Measurements from ENCODE around the gene OR2L8.
A peak's percentile ranks its signal among the peaks of the same experiment; 100 is the strongest.

The OR2L8 gene, protein sequence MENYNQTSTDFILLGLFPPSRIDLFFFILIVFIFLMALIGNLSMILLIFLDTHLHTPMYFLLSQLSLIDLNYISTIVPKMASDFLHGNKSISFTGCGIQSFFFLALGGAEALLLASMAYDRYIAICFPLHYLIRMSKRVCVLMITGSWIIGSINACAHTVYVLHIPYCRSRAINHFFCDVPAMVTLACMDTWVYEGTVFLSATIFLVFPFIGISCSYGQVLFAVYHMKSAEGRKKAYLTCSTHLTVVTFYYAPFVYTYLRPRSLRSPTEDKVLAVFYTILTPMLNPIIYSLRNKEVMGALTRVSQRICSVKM

DNA sequence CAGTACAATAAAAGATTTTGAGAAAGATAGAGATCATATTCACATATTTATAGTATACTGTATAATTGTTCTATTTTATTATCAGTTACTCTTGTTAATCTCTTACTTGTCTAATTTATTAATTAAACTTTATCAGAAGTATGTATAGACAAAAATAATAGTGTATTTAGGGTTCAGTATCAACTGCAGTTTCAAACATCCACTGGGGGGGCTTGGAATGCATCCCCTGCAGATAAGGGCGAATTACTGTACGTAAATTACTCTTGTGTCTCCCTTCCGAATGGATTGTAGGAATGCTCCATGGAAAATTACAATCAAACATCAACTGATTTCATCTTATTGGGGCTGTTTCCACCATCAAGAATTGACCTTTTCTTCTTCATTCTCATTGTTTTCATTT lies at the start of gene OR2L8:
Gene OR2L8, plus strand, starts transcription at position 301 of the 400 bp plus-strand sequence. Its CDS starts 0 bp downstream, at position 301.
- DNase-seq (ENCODE audit: low spot score), result no peak

DNA sequence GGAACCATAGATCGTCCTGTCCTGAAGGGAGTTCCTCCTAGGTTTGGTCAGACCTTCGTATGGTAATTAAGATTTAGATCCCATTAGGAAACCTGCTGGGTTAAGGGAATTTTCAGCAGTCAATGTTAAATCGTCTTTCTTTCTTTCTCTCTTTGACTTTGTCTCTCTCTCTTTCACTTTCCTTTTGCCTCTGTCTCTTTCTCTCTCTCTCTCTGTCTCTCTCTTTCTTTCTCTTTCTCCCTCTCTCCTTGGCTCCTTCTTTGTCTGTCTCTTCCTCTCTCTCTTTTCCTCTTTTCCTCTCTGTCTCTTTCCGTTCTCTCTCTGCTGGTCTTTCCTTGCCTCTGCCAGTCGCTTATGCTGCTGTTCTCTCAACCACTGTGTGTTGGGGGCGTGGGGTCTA lies 44.5 kb upstream of the OR2L8 start:
- no peak for DNase-seq (ENCODE audit: low spot score)

DNA sequence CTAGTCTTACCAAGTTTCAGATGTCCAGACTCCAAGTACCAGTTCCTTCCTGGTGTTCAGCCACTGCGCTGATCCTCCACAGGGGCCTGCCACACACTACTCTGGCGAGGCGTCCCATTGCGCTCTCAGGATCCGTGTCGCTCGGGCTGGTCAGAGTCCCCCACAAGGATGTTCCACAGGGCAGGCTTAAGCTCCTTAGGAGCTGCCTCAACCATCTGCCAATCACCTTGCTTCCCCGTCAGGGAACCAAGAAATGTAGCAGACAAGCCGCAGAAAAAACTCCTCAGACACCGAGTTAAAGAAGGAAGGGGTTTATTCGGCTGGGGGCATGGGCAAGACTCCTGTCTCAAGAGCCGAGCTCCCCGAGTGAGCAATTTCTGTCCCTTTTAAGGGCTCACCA lies 43.5 kb upstream of the OR2L8 start:
- no peak for DNase-seq (ENCODE audit: low spot score)

DNA sequence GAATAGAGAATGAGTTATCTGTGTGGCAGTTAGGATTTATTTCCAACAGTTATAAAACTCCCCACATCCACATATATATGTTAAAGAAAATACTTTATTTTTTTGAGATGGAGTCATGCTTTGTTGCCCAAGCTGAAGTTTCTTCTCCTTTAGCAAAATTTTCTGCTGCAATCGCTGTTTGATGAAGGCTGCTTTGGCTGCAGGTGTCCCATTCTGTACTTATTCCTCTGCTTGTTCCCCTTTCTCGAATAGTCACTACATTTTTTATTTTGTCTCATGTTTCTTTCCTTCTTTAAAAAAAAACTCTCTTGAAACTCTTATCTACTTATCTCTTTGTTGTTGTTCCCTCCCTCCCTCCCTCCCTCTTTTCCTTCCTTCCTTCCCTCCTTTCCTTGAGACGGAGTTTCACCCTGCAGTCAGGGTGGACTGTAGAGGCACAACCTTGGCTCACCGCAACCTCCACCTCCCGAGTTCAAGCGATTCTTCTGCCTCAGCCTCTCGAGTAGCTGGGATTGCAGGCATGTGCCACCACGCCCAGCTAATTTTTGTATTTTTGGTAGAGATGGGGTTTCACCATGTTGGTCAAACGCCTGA lies 42.7 kb upstream of the OR2L8 start:
- DNase-seq (ENCODE audit: low spot score), result no peak

DNA sequence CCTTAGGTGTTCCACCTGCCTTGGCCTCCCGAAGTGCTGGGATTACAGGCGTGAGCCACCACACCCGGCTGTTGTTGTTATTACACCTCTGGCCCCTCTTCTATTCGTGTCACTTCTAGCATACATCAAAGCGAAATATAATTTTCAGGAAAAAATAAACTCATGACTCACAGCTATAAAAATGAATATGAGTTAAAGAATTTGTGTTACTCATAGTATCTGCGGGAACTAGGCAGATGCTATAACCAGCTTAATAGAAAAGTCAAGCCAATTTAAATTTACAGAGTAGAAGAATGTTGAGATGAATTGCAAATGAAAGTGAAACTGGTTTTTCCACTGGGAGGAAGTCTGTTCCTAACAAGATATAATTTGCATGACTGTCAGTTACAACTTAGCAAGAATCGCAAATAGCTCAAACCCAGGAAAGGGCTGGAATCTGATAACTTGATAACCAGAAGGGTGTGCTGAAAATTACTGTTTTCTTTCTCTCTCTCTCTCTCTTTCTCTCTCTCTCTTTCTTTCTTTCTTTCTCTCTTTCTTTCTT lies 42.1 kb upstream of the OR2L8 start:
- peak; percentile 5 for DNase-seq (ENCODE audit: low spot score)

DNA sequence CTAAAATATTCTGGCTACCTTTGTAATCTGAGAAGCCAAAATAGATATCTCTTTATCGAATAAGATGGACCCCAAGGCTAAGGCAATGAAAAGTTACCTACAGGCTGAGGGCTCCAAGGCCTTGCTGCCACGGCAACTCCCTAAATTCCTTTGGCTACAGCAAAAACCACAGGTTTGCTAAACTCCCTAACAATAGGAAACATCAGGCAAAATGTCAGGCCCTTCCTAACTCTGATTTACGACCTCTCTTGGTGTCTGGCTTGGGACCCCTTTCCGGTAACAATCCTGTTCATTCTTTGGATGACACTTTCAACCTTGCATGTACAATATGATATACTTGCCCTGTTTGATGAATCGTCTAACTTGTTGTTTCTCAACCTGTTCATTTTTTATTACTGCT lies 39.9 kb upstream of the OR2L8 start:
- no peak for DNase-seq (ENCODE audit: low spot score)

DNA sequence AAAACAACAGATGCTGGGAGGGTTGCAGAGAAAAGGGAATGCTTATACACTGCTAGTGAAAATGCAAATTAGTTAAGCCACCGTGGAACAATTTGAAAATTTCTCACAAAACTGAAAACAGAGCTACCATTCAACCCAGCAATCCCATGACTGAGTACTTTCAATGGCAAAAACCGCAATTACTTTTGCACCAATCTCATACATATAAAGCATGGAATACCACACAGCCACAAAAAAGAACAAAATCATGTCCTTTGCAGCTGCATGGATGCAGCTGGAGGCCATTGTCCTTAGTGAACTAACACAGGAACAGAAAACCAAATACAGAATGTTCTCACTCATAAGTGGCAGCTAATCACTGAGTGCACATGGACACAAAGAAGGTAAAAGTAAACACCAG lies 34.9 kb upstream of the OR2L8 start:
- no peak for DNase-seq (ENCODE audit: low spot score)

DNA sequence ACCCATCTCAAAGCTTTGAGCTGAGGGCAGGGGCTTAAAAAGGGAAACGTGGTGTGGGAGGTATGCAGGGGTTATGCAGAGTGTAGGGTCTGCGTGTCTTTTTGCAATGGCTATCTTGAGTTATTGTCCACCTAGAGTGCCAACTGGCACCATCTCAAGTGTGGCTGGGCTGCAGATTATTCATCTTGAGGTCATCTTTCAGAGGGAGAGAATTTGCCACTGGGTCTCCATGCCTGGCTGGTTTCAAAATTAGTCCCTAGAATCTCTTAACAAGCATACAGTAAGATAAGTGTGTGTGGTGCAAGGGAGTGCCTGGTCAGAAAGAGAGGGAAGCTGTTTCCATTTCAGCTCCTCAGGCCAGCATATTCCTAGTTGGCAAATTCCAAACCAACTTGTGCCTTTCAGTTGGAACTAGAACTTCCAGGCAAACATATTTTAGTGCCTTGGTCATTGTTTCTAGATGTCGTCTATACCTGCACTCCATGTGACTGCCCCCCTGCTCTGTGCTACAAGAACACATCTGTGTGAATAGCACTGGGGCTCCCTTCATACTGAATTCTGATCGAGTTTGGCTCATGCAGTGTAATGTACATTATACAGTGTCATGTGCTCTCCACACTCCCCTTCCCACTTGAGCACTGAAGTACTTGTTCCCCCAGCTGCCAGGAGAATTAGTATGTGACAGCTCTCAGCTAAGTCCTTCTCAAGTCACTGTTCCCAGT lies 33.6 kb upstream of the OR2L8 start:
- no peak for DNase-seq (ENCODE audit: low spot score)

DNA sequence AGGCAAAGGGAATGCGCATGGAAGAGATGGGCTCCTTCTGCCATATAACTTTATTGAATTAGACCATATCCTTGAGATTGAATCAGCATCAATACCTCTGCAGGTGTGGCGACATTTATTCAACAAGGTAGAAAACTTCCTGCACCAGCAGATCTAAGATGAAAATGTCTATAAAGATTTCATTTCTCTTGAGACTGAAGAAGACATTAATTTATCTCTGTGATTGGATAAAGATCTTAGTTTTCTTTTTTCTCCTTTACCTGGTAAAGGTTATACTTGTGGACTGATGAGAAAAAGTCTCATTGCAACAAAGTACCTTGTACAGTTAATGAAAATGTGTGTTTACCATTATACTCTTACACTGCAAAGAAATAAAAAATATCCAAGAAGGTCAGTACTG lies 28.7 kb upstream of the OR2L8 start, which contains the start of gene OR2T8:
Gene OR2T8, plus strand, starts transcription at position 301 of the 400 bp plus-strand sequence. CDS start 766 bp downstream, outside the sequence.
- no peak for DNase-seq (ENCODE audit: low spot score)

DNA sequence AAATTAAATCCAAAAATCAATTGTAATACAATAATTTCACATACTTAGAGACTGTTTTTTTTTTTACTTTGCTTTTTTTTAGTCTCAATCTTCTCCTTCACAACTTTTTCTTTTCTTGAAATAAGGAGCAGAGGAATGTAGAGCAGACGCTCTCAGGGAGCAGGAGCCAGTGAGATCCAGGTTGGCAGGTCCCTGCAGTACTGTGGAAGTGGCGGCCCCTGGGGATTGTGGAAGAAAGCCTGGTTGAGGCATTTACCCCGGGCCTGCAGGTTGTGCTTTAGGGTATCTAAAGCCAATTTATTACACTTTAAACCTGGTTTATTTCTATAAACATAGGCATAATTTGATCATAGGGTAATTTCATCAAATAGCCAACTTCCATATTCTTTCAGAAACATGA lies 24.7 kb upstream of the OR2L8 start:
- no peak for DNase-seq (ENCODE audit: low spot score)

DNA sequence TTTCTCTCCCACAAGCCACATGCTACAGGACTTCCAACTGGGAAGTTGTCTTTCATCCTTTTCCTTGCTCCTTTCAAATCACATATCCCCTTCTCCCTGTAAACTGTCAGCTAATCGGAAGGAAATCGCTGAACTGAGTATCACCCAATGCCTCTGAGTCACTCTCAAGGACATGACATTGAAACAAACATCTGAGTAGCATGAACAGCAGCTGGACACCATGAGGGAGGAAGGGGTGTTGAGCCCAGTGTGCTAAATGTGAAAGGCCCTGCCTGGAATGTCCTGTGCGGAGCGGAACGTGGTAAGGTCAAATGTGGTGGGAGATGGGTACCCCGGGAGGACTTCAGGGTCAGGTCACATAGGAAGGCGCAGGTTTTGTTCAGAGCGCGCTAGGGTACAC lies 23.8 kb upstream of the OR2L8 start, which contains the start of gene OR2AJ1:
Gene OR2AJ1, plus strand, starts transcription at position 22 of the 400 bp plus-strand sequence. CDS start 8,880 bp downstream, outside the sequence.
- DNase-seq (ENCODE audit: low spot score), result no peak

DNA sequence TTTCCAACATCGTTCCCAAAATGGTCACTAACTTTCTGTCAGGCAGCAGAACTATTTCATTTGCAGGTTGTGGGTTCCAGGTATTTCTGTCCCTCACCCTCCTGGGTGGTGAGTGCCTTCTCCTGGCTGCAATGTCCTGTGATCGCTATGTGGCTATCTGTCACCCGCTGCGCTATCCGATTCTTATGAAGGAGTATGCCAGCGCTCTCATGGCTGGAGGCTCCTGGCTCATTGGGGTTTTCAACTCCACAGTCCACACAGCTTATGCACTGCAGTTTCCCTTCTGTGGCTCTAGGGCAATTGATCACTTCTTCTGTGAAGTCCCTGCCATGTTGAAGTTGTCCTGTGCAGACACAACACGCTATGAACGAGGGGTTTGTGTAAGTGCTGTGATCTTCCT lies 14.7 kb upstream of the OR2L8 start:
- no peak for DNase-seq (ENCODE audit: low spot score)

DNA sequence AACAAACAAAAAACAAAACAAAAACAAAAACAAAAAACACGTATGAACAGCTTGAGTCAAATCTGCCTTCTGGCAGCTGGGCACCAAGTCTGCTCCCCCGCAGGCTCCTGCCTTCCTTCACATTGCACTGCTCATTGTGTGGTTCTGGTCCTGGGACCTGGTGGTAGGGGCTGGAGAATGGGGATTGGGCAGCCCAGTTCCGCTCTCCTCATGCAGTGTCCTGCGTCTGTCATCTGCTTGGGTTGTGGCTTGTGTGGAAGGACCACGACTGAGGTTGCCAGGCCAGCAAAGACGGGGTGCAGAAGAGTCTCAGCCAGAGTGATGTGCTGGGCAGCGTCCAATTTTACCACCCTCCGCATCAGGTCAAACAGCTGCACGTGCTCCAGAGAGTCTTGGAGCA lies 12.9 kb upstream of the OR2L8 start:
- DNase-seq (ENCODE audit: low spot score), result no peak

DNA sequence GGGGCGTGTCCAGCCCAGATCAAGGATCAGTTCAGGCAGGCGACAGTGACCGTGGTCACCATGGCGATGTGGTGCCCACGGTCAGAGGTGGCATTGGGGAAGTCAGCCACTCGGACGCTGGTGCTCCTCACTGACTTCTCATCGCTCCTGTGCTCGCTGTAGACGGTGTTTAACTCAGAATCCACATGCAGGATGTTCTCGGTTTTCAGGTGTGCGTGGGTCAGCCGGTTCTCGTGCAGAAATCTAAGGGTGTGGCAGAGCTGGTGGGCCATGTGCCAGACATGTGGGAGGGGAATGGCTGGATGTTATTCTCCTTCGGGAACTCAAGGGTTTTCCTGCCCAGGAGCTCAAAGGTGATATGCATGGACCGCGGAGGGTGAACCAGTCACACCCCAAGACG lies 12.2 kb upstream of the OR2L8 start:
- DNase-seq (ENCODE audit: low spot score), result no peak

DNA sequence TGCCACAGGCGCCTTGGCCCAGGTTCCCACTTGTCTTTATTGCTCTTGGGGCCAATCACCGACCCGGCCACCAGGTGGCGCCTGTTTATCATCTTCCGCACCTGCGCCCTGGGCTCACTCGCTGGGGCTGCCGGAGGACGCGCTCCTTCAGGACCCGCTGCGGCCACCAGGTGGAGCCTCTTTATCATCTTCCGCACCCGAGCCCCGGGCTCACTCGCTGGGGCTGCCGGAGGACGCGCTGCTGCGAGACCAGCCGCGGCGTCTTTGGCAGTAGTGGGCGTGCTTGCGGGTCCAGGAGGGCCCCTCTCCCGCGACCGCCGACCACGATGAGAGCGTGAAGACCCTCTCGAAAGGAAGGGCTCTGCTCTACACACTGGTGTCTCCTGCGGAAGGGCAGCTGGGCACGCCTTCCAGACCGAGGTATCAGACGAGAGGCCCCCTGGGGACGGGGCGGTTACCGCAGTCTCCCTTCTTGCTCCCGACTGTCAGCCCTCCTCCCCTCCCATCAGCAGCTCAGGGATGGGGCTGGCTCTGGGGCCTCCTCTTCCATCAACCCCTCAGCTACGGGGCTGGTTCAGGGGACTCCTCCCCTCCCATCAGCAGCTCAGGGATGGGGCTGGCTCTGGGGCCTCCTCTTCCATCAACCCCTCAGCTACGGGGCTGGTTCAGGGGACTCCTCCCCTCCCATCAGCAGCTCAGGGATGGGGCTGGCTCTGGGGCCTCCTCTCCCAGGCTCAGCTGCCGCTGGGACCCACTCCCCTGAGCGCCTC lies 11.5 kb upstream of the OR2L8 start:
- DNase-seq (ENCODE audit: low spot score), result peak; percentile 82

DNA sequence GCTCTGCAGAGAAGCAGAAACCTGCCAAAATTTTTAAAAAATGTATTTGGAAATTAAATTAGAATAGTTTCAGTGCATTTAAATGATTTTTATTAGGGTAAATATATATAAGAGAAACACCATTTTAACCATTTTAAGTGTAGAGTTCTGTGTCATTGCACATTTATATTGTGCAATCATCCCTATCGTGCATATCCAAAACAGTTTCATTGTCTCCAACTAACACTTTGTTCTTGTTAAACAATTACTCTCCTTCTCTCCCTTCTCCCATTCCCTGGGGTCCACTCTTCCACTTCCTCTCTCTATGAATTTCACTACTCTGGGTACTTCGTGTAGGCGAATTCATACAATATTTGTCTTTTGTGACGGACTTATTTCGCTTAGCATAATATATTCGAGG lies 6.0 kb upstream of the OR2L8 start:
- no peak for DNase-seq (ENCODE audit: low spot score)

DNA sequence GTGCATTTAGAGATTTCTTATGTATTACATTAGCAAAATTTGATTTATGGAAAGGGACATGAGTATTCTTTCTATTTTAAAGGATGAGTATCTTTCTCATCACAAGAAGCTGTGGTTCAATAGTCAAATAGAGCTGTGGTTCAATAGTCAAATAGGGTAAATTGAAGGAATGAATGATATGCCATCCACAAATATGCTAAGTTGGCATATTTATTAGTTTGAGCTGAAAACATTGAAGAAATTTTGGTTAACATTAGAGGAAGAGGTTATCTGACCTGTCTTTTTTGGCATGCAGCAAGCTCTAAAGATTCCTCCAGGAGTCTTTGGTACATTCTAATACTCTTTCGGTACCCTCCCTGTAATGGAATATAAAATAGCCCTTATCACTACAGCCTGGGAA lies 4.8 kb downstream of the OR2L8 start:
- DNase-seq (ENCODE audit: low spot score), result no peak

DNA sequence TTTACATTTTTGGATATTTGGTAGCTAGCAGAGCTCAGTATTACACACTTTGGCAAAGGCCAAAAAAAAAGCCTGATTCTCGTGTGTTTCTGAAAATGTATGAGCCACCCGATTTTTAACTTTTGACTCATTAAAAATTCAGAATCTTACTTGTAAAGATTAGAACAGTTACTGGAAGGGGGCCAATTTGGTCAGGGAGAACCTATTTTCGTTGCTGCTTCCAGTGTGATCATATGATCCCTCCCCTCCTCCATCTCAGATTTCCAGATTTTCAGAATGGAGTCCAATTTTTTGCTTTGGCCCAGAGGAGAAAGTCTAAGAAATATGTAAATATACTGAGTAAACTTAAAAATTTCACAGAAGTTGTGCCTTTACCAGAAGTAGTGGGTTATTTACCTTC lies 13.1 kb downstream of the OR2L8 start:
- DNase-seq (ENCODE audit: low spot score), result no peak

DNA sequence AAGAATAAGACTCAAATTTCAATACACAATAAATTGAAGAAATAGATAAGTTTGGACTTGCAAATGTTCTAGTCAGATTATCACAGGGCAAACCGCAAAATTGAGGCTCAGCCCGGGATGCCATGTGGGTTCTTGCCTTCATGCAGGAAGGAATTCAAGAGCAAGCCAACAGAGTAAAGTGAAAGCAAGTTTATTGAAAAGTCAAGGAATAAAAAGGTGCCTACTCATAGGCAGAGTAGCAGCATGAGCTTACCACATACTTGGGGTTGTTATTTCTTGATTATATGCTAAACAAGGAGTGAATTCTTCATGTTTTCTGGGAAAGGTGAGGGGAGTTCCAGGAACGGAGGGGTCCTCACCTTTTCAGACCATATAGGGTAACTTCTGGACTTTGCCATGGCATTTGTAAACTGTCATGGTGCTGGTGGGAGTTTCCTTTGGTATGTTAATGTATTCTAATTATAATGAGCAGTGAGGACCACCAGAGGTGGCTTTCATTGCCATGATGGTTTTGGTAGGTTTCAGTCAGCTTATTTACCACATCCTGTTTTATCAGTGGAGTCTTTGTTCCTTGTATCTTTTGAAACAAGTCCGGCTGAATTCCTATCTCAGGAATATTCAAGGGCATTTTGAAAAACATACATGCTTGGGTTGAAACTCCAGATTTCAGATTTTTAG lies 14.4 kb downstream of the OR2L8 start:
- no peak for DNase-seq (ENCODE audit: low spot score)

DNA sequence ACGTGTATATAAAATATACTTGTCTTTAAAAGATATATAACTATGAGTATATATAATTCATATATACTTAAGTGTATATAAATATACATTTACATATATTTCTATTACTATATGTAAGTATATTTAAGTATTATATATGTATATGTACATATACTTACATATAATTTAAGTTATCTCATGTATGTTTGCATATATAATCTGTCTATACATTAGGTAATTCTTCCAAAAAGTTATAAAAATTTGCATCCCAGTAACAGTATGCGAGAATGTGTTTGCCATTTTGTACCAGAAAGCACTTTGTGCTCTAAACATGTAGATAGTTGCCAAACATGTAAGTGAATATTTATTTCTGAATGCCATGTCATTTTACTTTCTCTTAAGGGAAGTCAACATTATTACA lies 16.3 kb downstream of the OR2L8 start, which contains the start of gene OR2AK2:
Gene OR2AK2, plus strand, starts transcription at position 301 of the 400 bp plus-strand sequence. CDS start 144 bp downstream, outside the sequence.
- no peak for DNase-seq (ENCODE audit: low spot score)

DNA sequence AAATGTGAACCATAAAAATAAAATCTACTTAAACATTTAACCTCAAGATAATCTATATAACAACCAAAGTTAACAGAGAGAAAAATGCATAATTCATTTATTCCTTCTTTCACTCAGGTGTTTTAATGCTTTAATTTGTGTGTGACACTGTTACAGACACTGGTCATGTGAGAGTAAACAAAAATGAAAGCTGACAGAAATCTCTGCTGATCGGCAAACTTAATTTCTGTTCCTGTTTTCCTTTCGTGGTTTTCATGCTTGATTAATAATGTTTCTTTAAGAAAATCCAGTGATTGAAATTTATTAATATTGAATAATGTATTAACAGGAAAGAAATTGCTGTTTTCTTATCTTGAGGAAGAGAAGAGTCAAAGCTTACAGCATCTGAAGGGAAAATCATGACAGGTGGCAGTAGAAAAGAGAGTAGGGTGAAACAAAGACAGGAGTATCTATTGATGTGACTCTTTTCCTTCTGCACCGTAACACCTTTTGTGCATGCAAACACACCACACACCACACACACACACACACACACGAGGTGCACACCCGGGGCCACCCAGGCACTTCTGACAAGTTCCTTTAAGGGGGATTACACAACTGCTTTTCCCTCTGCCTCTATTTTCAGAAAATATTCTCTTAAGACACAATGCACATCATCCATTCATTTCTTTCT lies 18.0 kb downstream of the OR2L8 start:
- no peak for DNase-seq (ENCODE audit: low spot score)
